Activated CD8-positive, alpha-beta T cell treated with anti-CD3 and anti-CD28 coated beads for 36 hours (primary cell): ENCODE results near the gene PIK3IP1. TPM values are rescaled to one million over a fixed set of nuclear protein-coding genes. Genes with fewer than 3 reads are reported as not detected.
"Not testable (repeated sequence)": the region's sequence is repeated elsewhere in the genome, so short reads cannot be mapped to it uniquely, and the experiment has no call there.

Experiments
- ATAC-seq: fragments of 200-7000 bp; cut with Tn5 transposase; one replicate; pipeline ENCODE4 v1.10.0; 2021; ENCODE audit warnings: mild to moderate bottlenecking, moderate library complexity
- CTCF ChIA-PET: fragments of 350-600 bp; sonication (Branson Sonifier 250); formaldehyde crosslinking; loops from one replicate; lab custom pipeline; 2021; ENCODE audit warnings: antibody characterized with exemption; lab: Charles Lee
- POLR2A ChIA-PET: fragments of 350-600 bp; sonication (Branson Sonifier 250); formaldehyde crosslinking; loops from one replicate; lab custom pipeline; 2021; ENCODE audit warnings: antibody characterized with exemption; lab: Charles Lee
- DNase-seq: peaks from one replicate; pipeline ENCODE4 v3.0.0-alpha.2; 2020
- H3K27ac Mint-ChIP-seq: one replicate; pipeline ENCODE4 v1.8.0; 2021; ENCODE audit warnings: mild to moderate bottlenecking, mixed read lengths
- H3K27me3 Mint-ChIP-seq: one replicate; pipeline ENCODE4 v1.8.0; 2021; ENCODE audit warnings: mixed read lengths
- H3K36me3 Mint-ChIP-seq: one replicate; pipeline ENCODE4 v1.8.0; 2021; ENCODE audit warnings: low read depth, mixed read lengths
- H3K4me1 Mint-ChIP-seq: one replicate; pipeline ENCODE4 v1.8.0; 2021; ENCODE audit warnings: low read depth, mixed read lengths
- H3K4me3 Mint-ChIP-seq: one replicate; pipeline ENCODE4 v1.8.0; 2021; ENCODE audit warnings: mild to moderate bottlenecking, moderate library complexity, mixed read lengths
- H3K9me3 Mint-ChIP-seq: one replicate; pipeline ENCODE4 v1.8.0; 2021; ENCODE audit warnings: mixed read lengths
- CTCF ChIP-seq: fragments of 200-600 bp; IDR thresholded peaks from one replicate; pipeline ENCODE4 v1.8.0; 2022; ENCODE audit warnings: antibody characterized with exemption, mild to moderate bottlenecking
- intact Hi-C: fragments of 100-400 bp; cut with micrococcal nuclease; formaldehyde crosslinking; loops from one replicate; pipeline ENCODE4 v1.10.0; 2022
- total RNA-seq, 2 experiments: library from RNA; stranded (reverse); gene quantifications; one replicate each; pipeline ENCODE4 v1.2.3, GENCODE V29; 2021

The PIK3IP1 gene
- total RNA-seq, 2 experiments from 2014 or later: 18.2 to 19.6 TPM

- CTCF ChIA-PET: interaction anchor here (1.9 to 2.3 kb wide), 2 partner anchors 11 to 30 kb away, joined by 4 to 8 read pairs; no protein-coding TSS in a partner anchor
- no peak for TF ChIP-seq CTCF
- H3K9me3 Mint-ChIP-seq: no peaks in the 10 kb centered on the region
- no peak for ATAC-seq
- no peaks in the 10 kb centered on the region for H3K36me3 Mint-ChIP-seq
- no peaks in the 10 kb centered on the region for H3K27me3 Mint-ChIP-seq
- DNase-seq: no peak
- intact Hi-C loops: no loop called here
- POLR2A ChIA-PET: no interaction called here
- peaks cover 19% of the 10 kb centered on the region for H3K4me1 Mint-ChIP-seq
- H3K4me3 Mint-ChIP-seq: no peak overlapping the region
- H3K27ac Mint-ChIP-seq: no peak overlapping the region
These were observed 48.8 kb downstream of the PIK3IP1 start for GRCh38 chr22:31243339-31244045.

GRCh38 chr22:31241936-31242335, 50.4 kb downstream of the PIK3IP1 start:
- no peaks in the 10 kb centered on the region for H3K27me3 Mint-ChIP-seq
- ChIA-PET POLR2A (interaction anchor here (1.2 kb wide), 1 partner anchor 29 kb away, joined by 3 read pairs; no protein-coding TSS in a partner anchor), CTCF (interaction anchor here (1.9 kb wide), 1 partner anchor 12 kb away, joined by 4 read pairs; no protein-coding TSS in a partner anchor)
- no peaks in the 10 kb centered on the region for H3K9me3 Mint-ChIP-seq
- DNase-seq (no peak), ATAC-seq (no peak)
- H3K4me3 Mint-ChIP-seq: no peak overlapping the region
- no peak for TF ChIP-seq CTCF
- H3K27ac Mint-ChIP-seq: no peak overlapping the region
- no peaks in the 10 kb centered on the region for H3K36me3 Mint-ChIP-seq
- peaks cover 14% of the 10 kb centered on the region for H3K4me1 Mint-ChIP-seq
- intact Hi-C loops: no loop called here

- ChIA-PET POLR2A (no interaction called here), CTCF (interaction anchor here (1.4 to 2.2 kb wide), 3 partner anchors 9 to 13 kb away, joined by 4 to 8 read pairs (median 6); no protein-coding TSS in a partner anchor)
- intact Hi-C loops: no loop called here
- Mint-ChIP-seq H3K27ac (no peak overlapping the region), H3K36me3 (no peaks in the 10 kb centered on the region), H3K9me3 (no peaks in the 10 kb centered on the region), H3K4me1 (peaks cover 13% of the 10 kb centered on the region), H3K27me3 (no peaks in the 10 kb centered on the region), H3K4me3 (no peak overlapping the region)
- TF ChIP-seq CTCF: no peak
- no peak for ATAC-seq
- DNase-seq: no peak
These were observed 51.1 kb downstream of the PIK3IP1 start for GRCh38 chr22:31241200-31241599.

- CTCF ChIA-PET: interaction anchor here (1.1 to 2.4 kb wide), 4 partner anchors 10 to 73 kb away, joined by 3 to 9 read pairs (median 6); no protein-coding TSS in a partner anchor
- H3K9me3 Mint-ChIP-seq: no peaks in the 10 kb centered on the region
- H3K36me3 Mint-ChIP-seq: no peaks in the 10 kb centered on the region
- no peak overlapping the region for H3K4me3 Mint-ChIP-seq
- H3K4me1 Mint-ChIP-seq: peaks cover 13% of the 10 kb centered on the region
- intact Hi-C loops: no loop called here
- no peak for ATAC-seq
- TF ChIP-seq CTCF: no peak
- no peaks in the 10 kb centered on the region for H3K27me3 Mint-ChIP-seq
- no peak for DNase-seq
- POLR2A ChIA-PET: interaction anchor here (1.3 kb wide), 1 partner anchor 33 kb away, joined by 3 read pairs; no protein-coding TSS in a partner anchor
- no peak overlapping the region for H3K27ac Mint-ChIP-seq
These were observed 52.4 kb downstream of the PIK3IP1 start for GRCh38 chr22:31239771-31240370.

- H3K27me3 Mint-ChIP-seq: no peaks in the 10 kb centered on the region
- H3K36me3 Mint-ChIP-seq: peaks cover 1% of the 10 kb centered on the region
- H3K4me1 Mint-ChIP-seq: peaks cover 16% of the 10 kb centered on the region
- ChIA-PET POLR2A (no interaction called here), CTCF (interaction anchor here (2.4 kb wide), 1 partner anchor 35 kb away, joined by 9 read pairs; no protein-coding TSS in a partner anchor)
- no peaks in the 10 kb centered on the region for H3K9me3 Mint-ChIP-seq
- TF ChIP-seq CTCF: no peak
- intact Hi-C loops: no loop called here
- DNase-seq (no peak), ATAC-seq (peak; percentile 34)
- H3K27ac Mint-ChIP-seq: no peak overlapping the region
- H3K4me3 Mint-ChIP-seq: no peak overlapping the region
These were observed 54.2 kb downstream of the PIK3IP1 start for GRCh38 chr22:31238057-31238456.

GRCh38 chr22:31236044-31236443, 56.2 kb downstream of the PIK3IP1 start:
- peaks cover 11% of the 10 kb centered on the region for H3K4me1 Mint-ChIP-seq
- DNase-seq, H3K9me3 Mint-ChIP-seq, CTCF ChIA-PET, H3K27ac Mint-ChIP-seq, H3K27me3 Mint-ChIP-seq, H3K36me3 Mint-ChIP-seq, H3K4me3 Mint-ChIP-seq, intact Hi-C loops, ATAC-seq, POLR2A ChIA-PET: not testable (repeated sequence)
